GM12891 (cell line): ENCODE data around the gene LYPD6B.

Source experiments
- PAX5 ChIP-seq: IDR thresholded peaks from 2 replicates; pipeline ENCODE4 v1.6.1; 2011; ENCODE audit warnings: low read length, moderate library complexity, mild to moderate bottlenecking; ENCODE audit not compliant: insufficient read depth, severe bottlenecking
- POLR2A ChIP-seq: IDR thresholded peaks from 2 replicates; pipeline ENCODE4 v1.6.1; 2011; ENCODE audit warnings: low read depth, low read length, control low read depth
- POLR2AphosphoS5 ChIP-seq: IDR thresholded peaks from 2 replicates; pipeline ENCODE4 v1.6.1; 2011; ENCODE audit warnings: low read depth, low read length, control low read depth
- SPI1 ChIP-seq: IDR thresholded peaks from 2 replicates; pipeline ENCODE4 v1.6.1; 2011; ENCODE audit warnings: low read depth, low read length, control low read depth
- TAF1 ChIP-seq: IDR thresholded peaks from 2 replicates; pipeline ENCODE4 v1.6.1; 2011; ENCODE audit warnings: low read depth, low read length, control low read depth

GRCh38 chr2:149258531-149258930 is 220.0 kb downstream of the LYPD6B start:
- TF ChIP-seq POLR2AphosphoS5 (no peak), POLR2A (no peak), TAF1 (no peak), PAX5 (no peak), SPI1 (no peak)
